ENCODE measurements around the gene ZBTB40.
A peak's percentile ranks its signal among the peaks of the same experiment; 100 is the strongest.

ZBTB40 gene

GRCh38 chr1:22509815-22510214, 58.2 kb downstream of the ZBTB40 start:
- no peak for DNase-seq

GRCh38 chr1:22512873-22513272, 61.2 kb downstream of the ZBTB40 start:
- no peak for DNase-seq

- no peak for DNase-seq
These were observed 65.4 kb downstream of the ZBTB40 start for GRCh38 chr1:22516906-22517571.

GRCh38 chr1:22517956-22518355, 66.3 kb downstream of the ZBTB40 start:
- no peak for DNase-seq

GRCh38 chr1:22518379-22518778, 66.7 kb downstream of the ZBTB40 start:
- no peak for DNase-seq

GRCh38 chr1:22520871-22521270, 69.2 kb downstream of the ZBTB40 start:
- DNase-seq = no peak

- no peak for DNase-seq
These were observed 70.0 kb downstream of the ZBTB40 start for GRCh38 chr1:22521692-22522091.

- DNase-seq = no peak
These were observed 70.6 kb downstream of the ZBTB40 start for GRCh38 chr1:22522221-22522743.

- DNase-seq = no peak
These were observed 72.8 kb downstream of the ZBTB40 start for GRCh38 chr1:22524481-22524880.

GRCh38 chr1:22525211-22525610, 73.6 kb downstream of the ZBTB40 start:
- no peak for DNase-seq

GRCh38 chr1:22525646-22526045, 74.0 kb downstream of the ZBTB40 start:
- DNase-seq = no peak

GRCh38 chr1:22526098-22526497, 74.4 kb downstream of the ZBTB40 start:
- DNase-seq = no peak

GRCh38 chr1:22526677-22527076, 75.0 kb downstream of the ZBTB40 start:
- no peak for DNase-seq

GRCh38 chr1:22527122-22527521, 75.5 kb downstream of the ZBTB40 start:
- DNase-seq = no peak

- peak in 1 of 2 experiments; percentile 33 for DNase-seq
These were observed 76.1 kb downstream of the ZBTB40 start for GRCh38 chr1:22527555-22528296.

GRCh38 chr1:22528451-22528850, 76.8 kb downstream of the ZBTB40 start:
- no peak for DNase-seq

GRCh38 chr1:22529901-22530621, 78.4 kb downstream of the ZBTB40 start:
- DNase-seq = no peak

GRCh38 chr1:22530715-22531114, 79.1 kb downstream of the ZBTB40 start:
- DNase-seq = no peak

GRCh38 chr1:22531251-22531650, 79.6 kb downstream of the ZBTB40 start:
- DNase-seq = no peak

- DNase-seq = peak; percentile 81 to 90
These were observed 81.7 kb downstream of the ZBTB40 start for GRCh38 chr1:22533244-22533895.

GRCh38 chr1:22534951-22535350, 83.3 kb downstream of the ZBTB40 start:
- no peak for DNase-seq

GRCh38 chr1:22535399-22535798, 83.7 kb downstream of the ZBTB40 start:
- no peak for DNase-seq

GRCh38 chr1:22536506-22536905, 84.9 kb downstream of the ZBTB40 start:
- no peak for DNase-seq

Measured in SHP77 (cell line).